Measurements from ENCODE around the gene FBXO36. TPM values are rescaled to one million over a fixed set of nuclear protein-coding genes. Genes with fewer than 3 reads are reported as not detected.

FBXO36 gene, protein sequence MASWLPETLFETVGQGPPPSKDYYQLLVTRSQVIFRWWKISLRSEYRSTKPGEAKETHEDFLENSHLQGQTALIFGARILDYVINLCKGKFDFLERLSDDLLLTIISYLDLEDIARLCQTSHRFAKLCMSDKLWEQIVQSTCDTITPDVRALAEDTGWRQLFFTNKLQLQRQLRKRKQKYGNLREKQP
- total RNA-seq, result 2.4 and 2.6 TPM in 2 replicates

DNA sequence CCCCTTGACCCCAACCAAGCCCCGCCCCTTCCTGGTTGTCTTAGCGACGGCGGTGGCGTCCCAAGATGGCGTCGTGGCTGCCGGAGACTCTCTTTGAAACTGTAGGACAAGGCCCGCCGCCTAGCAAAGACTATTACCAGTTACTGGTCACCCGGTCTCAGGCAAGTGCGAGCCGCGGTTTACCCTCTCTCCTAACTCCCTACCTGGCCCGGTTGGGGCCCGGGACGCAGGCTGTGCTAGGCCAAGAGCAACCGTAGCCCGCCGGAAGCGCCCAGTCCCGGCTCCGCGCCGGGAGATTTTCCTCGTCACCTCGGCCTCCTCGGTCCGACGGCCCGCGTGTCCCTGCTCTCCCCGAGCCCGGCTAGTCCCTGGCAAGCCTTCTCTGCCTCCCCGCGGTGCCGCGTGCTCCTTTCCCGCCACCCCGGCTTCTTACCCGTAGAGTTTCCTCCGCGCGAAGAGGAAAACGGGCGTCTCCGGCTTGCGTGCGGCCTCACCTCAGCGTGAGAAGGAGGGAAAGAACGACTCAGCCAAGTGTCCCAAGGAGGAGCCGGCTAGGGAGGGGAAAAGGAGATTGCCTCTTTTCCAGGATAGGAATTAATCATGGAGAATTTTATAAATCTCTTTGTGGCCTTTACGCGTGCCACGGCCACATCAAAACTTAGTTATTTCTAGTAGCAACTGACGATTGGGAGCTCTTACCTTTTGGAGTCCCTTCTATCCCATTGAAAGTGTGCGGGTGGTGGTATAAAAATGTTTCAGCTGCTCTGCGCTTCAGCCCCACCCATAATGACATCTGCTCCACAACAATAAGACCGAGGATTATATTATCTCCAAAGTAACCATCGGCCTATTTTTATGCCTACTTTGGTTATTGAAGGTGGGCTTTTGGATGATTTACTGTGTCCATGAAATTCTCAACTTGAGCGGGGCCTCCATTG, at the start of gene FBXO36:
Gene FBXO36, plus strand, starts transcription at position 55 of the 938 bp plus-strand sequence. Its CDS starts 11 bp downstream, at position 66.

DNA sequence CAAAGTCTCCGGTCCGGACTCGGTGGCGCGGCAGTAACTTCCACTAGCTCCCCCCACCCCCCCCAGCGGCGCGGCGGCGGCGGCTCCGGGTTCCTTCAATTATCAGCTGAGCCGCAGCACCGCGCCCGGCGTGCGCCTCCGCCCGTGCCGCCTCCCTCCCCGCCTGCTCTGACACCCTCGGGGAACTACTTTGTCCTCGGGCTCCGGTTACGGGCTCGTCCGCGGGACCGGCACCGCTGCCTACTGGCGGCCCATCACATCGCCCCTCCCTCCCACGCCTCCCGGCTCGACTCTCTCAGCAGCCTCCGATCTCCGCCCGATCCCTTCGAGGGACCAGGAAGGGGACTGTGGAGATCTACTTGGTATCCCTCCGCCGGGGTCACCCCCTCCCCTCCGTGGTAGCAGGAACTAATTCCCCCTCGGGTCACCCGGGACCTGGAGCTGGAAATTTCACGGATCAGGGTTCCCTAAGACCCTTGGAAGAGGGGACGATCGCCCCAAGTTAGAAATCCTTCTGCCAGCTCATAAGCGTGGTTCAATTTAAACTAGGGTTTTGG, 333 bp upstream of the FBXO36 start, which contains the start of gene TRIP12:
Gene TRIP12, minus strand, starts transcription at position 118 of the 557 bp plus-strand sequence. CDS start 41,930 bp downstream, outside the sequence.

Small RNA genes within 50 kb of the gene (small RNA-seq; reads per million reads assigned to genes)
- not detected for gene RNU6-1027P
- not detected for gene RNU6-613P
- not detected for gene RNU6-964P
- gene RNY4P19, result not detected

Other genes with a start within 250 kb of the FBXO36 start
- 0.33 and 0.67 TPM in 2 replicates for gene DNER, start 207.9 kb upstream of the FBXO36 start, total RNA-seq
- 261 and 287 TPM in 2 replicates for gene TRIP12, start 494 bp upstream of the FBXO36 start, total RNA-seq
- gene SLC16A14, start 146.4 kb downstream of the FBXO36 start, total RNA-seq, result under 0.01 and 0.10 TPM in 2 replicates